NOMO-1 treated with DMSO at 0.1 percent for 48 hours (cell line): Measurements from ENCODE around the gene ZNF124.
"Not testable (repeated sequence)": the region's sequence is repeated elsewhere in the genome, so short reads cannot be mapped to it uniquely, and the experiment has no call there.

Source experiments
- DNase-seq: peaks from one replicate; lab custom pipeline; 2025; ENCODE audit not compliant: unreplicated experiment; lab: John Stamatoyannopoulos, UW

ZNF124 gene

GRCh38 chr1:247173431-247173830, 1.6 kb upstream of the ZNF124 start:
- DNase-seq, result peak; percentile 61

GRCh38 chr1:247172996-247173395, 1.2 kb upstream of the ZNF124 start:
- peak; percentile 92 for DNase-seq

GRCh38 chr1:247171443-247171842, 377 bp downstream of the ZNF124 start:
- DNase-seq, result not testable (repeated sequence)

- DNase-seq, result no peak
These were observed 6.1 kb downstream of the ZNF124 start for GRCh38 chr1:247165674-247166073.

GRCh38 chr1:247164694-247165093, 7.1 kb downstream of the ZNF124 start:
- no peak for DNase-seq

- no peak for DNase-seq
These were observed 15.0 kb downstream of the ZNF124 start for GRCh38 chr1:247156787-247157232.

- DNase-seq, result no peak
These were observed 24.0 kb downstream of the ZNF124 start for GRCh38 chr1:247147781-247148180.

GRCh38 chr1:247147120-247147519, 24.7 kb downstream of the ZNF124 start:
- not testable (repeated sequence) for DNase-seq

- DNase-seq, result no peak
These were observed 25.1 kb downstream of the ZNF124 start for GRCh38 chr1:247146671-247147070.

- DNase-seq, result no peak
These were observed 26.5 kb downstream of the ZNF124 start for GRCh38 chr1:247145279-247145678.

- DNase-seq, result not testable (repeated sequence)
These were observed 32.3 kb downstream of the ZNF124 start for GRCh38 chr1:247139557-247139956.

- DNase-seq, result no peak
These were observed 40.6 kb downstream of the ZNF124 start for GRCh38 chr1:247131236-247131635.

GRCh38 chr1:247127519-247128282, 44.1 kb downstream of the ZNF124 start:
- peak; percentile 51 for DNase-seq

- DNase-seq, result not testable (repeated sequence)
These were observed 45.2 kb downstream of the ZNF124 start for GRCh38 chr1:247126601-247127000.

GRCh38 chr1:247126166-247126565, 45.7 kb downstream of the ZNF124 start:
- not testable (repeated sequence) for DNase-seq

GRCh38 chr1:247121382-247121781, 50.4 kb downstream of the ZNF124 start:
- no peak for DNase-seq

- not testable (repeated sequence) for DNase-seq
These were observed 51.5 kb downstream of the ZNF124 start for GRCh38 chr1:247120408-247120668.

- no peak for DNase-seq
These were observed 52.0 kb downstream of the ZNF124 start for GRCh38 chr1:247119600-247120407.

- DNase-seq, result no peak
These were observed 52.8 kb downstream of the ZNF124 start for GRCh38 chr1:247118946-247119446.

- DNase-seq, result no peak
These were observed 56.3 kb downstream of the ZNF124 start for GRCh38 chr1:247115545-247115944.

GRCh38 chr1:247115141-247115510, 56.7 kb downstream of the ZNF124 start:
- DNase-seq, result no peak
